NCI-H524 (cell line): Measurements from ENCODE around the gene TSC1.
A peak's percentile ranks its signal among the peaks of the same experiment; 100 is the strongest.

Source experiments
- DNase-seq, 2 experiments: peaks; one replicate each; lab custom pipeline; 2025; lab: John Stamatoyannopoulos, UW

TSC1 gene

DNA sequence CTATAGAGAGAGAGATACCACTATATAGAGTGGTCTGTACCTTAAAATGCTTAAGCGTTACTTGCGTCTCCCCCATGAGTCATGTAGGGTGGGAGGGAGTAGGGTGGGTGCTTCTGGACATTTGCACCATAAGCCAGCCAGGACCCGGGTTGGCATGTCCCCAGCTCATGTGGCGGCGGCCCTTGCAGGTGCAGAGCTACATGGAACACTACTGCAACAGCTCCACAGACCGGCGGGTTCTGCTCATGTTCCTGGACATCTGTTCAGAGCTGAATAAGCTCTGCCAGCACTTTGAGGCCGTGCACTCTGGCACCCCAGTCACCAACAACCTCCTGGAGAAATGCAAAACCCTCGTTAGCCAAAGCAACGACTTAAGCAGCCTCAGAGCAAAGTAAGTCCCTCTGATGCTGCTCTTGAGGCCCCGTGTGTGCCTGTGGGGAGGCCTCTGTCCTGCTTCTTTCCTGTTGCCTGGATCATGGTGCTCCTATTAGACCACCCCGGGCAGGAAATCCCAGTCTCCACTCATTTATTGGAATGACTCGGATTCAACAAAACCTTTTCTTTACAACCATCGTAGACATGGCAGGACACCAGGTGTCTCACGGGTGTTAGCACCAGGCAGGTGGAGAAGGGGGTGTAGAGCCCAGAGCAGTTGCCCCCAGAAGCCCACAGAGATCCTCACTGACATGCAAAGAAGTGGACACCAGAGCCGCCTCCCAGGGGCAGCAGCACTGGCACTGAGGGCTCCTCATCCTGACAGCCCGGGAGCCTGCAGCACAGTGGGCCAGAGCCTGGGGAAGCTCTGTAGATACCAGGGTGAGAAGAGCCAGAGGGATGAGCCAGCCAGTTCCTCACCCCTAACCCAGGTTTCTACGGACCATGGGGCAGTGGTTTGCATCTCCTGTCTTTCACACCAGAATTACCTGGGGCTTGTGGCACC is 57.0 kb downstream of the TSC1 start:
- DNase-seq = no peak

GRCh38 chr9:132886334-132886725 is 58.1 kb downstream of the TSC1 start:
- no peak for DNase-seq

DNA sequence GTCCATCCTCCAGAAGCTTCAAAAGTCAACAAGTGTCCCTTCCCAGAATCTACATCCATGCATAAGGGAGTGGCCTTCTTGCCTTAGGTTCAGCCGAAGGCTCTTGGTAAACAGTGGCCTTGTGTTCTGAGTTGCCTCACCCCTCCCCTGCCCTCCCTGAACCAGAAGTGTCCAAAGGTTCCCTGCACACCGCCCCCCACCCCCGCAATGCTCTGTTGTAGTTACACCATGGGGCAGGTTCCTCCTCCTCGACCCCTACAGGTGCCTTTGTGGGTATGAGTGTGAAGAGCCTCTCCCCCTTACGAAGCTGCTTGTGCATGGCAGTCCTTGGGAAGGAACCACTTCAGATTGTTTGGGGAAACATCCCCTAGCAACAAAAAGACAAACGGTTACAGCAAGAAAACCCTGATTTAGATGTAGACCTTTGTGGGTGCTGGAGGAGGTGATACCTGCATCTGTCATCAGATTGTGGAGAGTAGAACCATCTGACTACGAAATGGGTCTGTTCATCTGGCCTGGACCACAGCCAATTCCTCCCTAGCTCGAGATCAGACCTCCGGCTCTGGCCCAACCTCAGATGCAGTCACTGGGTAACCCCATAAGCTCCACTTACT is 58.6 kb downstream of the TSC1 start:
- no peak for DNase-seq

DNA sequence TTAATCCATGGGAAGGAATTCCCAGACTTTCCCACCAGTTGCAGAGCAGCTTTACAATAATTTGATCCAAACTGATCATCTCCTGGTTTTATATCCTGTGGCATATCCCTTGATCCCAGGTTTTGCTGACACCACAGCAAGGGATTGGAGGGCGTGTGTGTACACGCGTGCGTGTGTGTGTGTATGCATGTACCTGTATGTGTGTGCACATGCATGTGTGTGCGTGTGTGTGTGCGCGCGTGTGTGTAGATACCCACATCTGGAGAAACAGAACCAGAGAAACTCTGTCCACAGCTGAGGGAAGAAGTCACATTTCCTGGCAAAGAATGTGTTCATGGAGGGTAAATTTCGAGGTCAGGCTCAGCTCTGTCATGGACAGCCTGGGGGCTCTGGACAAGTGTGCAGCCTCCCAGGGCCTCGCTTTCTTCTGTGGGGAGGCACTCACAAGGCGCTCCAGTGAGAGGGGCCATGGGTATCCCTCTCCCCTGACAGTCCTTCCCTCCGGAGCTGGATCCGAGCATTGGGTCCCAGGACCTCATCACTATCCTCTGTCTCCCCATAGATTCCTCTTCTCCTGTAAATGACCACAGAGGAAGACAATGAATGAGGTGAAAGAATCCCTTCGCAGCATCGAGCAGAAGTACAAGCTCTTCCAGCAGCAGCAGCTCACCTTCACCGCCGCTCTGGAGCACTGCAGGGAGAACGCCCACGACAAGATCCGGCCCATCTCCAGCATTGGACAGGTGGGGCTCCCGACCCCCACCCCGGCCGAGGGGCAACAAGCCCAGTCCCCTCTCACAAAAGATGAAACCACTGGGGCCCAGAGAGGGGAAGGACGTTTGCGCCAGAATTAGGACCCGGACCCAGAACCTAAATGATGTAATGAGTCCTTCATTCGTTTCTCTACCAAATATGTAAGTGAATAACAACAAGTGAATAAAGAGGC is 60.8 kb downstream of the TSC1 start:
- no peak for DNase-seq

DNA sequence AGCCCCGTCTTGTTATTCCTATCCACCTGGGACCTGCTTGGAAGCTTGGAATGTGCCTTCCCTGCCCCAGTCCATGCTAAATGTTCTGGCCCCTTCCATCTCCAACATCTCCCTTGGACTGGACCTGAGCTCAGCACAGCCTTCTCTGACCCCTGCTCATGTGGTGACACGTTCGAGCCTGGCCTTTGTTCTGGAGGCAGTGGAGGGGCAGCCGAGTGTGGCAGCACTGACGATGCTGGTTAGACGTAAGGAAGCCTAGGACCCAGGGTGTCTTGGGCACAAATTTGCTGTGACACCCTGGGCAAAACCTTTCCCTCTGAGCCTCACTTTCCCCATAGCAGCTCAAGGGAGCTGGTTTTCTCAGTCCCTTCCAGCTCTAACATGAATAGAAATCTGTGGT is 61.8 kb downstream of the TSC1 start:
- no peak for DNase-seq

GRCh38 chr9:132881826-132882225 is 62.6 kb downstream of the TSC1 start:
- no peak for DNase-seq

DNA sequence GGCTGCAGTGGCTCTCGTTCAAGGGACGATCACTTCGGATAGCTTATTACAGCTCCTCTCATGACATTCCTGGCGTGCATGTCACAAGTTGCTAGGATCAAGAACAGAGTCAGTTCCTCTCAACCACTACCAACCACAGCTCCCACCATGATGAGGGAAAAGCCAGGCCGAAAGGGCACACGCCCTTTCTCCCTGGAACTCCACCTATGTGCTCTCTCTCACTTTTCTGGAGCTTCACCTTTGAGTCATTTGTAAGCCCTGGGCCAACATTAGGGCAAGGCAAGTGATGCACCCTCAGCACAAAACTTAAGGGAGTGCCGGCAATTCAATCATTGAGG is 64.1 kb downstream of the TSC1 start:
- DNase-seq = no peak

DNA sequence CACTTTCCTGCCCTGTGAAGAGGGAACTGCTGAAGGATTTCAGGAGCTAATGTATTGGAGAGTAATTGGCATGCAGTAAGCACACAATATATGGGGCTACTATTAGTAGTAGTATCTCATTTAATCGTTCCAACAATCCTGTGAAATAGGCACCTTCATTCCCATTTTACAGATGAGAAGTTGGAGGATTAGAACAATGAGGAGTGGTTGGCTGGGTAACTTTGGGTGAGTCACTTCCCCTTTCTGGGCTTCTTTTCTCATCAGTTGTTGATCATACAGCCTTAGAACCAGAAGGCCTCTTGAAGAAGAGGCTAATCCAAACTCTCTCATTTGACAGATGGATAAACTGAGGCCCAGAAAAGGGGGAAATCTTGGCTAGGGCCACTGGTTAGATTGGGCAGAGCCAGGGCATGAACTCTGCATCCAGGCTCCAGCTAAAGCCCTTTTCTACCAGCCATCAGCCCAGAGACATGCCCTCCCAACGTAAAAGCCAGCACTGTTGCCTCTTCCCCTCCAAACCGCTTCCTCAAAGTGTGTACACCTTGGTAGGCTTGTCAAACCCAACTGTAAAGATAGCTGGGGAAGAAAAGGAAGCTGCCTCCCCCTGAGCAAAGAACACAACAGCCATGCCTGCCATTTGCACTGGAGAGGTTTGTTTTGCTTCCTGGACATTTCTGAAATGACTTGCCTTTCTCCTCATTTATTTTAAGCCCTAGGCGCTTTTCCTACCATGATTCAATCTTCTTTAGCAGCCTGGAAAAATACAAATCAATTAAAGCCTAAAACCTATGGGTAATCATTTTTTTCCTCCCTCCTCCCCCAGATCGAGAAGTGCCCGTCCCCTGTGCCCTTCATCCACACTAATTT is 64.7 kb downstream of the TSC1 start:
- no peak for DNase-seq

- DNase-seq = peak; percentile 5 to 41
These were observed 65.5 kb downstream of the TSC1 start, which contains the start of gene SPACA9 for GRCh38 chr9:132878695-132879456. SPACA9 (plus strand) TSS chr9:132878898; CDS start chr9:132883948, 5,050 bp downstream.

GRCh38 chr9:132877824-132878694 is 66.4 kb downstream of the TSC1 start, which contains the start of gene AK8:
AK8 (minus strand) TSS chr9:132878284; CDS start chr9:132878255, 29 bp downstream.
- peak; percentile 41 to 68 for DNase-seq

GRCh38 chr9:132877458-132877823 is 67.0 kb downstream of the TSC1 start:
- no peak for DNase-seq

- no peak for DNase-seq
These were observed 67.6 kb downstream of the TSC1 start for GRCh38 chr9:132876849-132877248.

DNA sequence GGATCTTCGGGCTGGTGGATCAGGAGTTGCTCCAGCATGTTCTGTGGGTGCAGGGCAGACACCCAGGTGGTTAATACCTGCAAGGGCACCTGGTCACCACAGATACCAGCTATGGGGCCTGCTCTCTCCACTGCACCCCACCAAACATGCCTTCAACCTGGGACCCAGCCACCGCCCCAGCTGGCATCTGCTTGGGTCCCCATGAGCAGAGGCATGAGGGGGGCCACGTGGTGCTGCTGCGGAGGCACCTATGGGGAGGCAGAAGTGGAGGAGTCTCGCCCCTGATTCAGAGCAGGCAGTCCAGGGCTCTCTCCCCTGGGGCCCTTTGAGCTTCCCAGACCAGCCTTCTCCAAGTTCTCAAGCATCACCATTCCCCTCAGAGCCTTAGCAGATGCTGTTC is 69.3 kb downstream of the TSC1 start:
- no peak for DNase-seq

- DNase-seq = no peak
These were observed 71.0 kb downstream of the TSC1 start for GRCh38 chr9:132873403-132873802.

- no peak for DNase-seq
These were observed 75.2 kb downstream of the TSC1 start for GRCh38 chr9:132869266-132869665.

GRCh38 chr9:132866898-132867297 is 77.5 kb downstream of the TSC1 start:
- no peak for DNase-seq

- no peak for DNase-seq
These were observed 79.7 kb downstream of the TSC1 start for GRCh38 chr9:132864691-132865090.

DNA sequence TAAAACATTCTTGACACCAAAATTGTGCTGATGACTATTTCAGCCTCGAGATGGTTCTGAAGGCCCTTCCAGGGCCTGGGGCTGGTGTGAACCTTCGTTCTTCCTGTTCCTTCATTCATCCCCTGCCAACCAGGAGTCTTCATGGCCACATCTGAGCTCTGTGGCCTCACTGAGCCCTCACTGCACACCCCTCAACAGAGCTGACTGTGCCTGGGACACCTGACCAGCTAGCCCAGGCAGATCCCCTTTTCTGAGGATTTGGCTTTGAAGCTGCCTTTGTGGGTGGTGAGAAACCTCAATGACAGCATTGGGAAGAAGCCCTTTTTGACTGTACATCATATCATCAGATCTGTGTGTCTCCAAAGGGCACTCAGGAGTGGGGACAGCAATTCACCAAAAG is 80.1 kb downstream of the TSC1 start:
- no peak for DNase-seq

DNA sequence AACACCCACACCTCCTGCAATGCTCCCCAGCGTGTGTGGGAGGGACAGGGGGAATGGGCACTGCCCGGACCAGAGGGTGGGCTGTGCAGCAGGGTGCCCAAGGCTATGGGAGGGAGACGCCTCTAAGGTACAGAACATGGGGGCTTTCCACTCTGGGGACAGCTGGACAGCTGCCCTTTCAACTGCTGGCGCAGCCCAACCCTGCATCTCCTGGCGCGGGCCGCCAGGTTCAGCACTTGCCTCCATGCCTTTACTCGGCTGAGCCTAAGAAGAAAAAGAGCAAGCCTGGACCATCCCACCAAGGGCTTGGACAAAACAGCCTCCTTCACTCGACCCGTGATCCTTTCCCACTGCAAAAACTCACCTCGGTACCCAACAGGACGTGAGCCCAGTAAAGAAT is 81.3 kb downstream of the TSC1 start:
- no peak for DNase-seq

- no peak for DNase-seq
These were observed 81.9 kb downstream of the TSC1 start for GRCh38 chr9:132862533-132862932.
